ENCODE data around the gene TDG.
"Not testable (repeated sequence)": the region's sequence is repeated elsewhere in the genome, so short reads cannot be mapped to it uniquely, and the experiment has no call there.

Gene TDG

DNA sequence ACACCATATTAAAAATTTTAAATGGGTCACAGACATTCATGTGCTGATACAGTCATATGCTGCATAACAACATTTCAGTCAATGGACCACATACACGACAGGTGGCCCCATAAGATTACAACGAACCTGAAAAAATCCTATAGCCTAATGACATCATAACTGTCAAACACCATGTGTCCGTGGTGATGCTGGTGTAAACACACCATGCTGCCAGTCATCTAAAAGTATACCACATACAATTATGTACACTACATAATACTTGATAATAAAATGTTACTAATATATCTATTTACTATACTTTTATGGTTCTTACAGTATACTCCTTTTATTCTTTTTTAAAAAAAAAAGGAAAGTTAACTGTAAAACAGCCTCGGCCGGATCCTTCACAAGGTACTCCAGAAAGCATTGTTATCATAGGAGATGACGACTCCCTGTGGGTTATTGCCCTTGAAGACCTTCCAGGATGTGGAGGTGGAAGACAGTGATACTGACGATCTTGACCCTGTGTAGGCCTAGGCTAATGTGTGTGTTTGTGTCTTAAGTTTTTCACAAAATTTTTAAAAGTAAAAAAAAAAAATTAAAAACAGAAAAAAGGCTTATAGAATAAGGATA lies 5.0 kb upstream of the TDG start:
- no peak for DNase-seq

GRCh38 chr12:103962493-103962892 lies 3.2 kb upstream of the TDG start:
- DNase-seq = no peak

GRCh38 chr12:103964805-103965204 lies 867 bp upstream of the TDG start:
- no peak for DNase-seq

- no peak for DNase-seq
Measured at GRCh38 chr12:103965255-103965589, 450 bp upstream of the TDG start.

DNA sequence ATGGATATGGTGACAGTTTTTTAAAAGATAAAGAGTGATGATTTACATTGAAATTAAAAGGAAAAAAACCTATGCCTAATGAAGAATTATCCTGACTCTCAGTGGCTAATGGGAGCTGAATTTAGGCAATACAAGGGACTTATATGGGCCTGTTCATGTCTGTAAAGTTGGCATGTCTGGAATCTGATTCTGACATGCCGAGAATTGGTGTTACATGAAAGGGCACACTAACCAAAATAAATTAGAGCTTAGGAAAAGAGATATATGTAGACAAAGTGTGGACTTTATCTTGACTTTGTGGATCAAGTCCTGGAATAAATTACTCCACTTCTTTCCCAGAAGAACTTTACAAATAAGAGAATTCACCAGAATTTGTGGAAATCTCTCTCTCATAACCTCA lies 1.1 kb downstream of the TDG start:
- no peak for DNase-seq

GRCh38 chr12:103969391-103969790 lies 3.7 kb downstream of the TDG start:
- no peak for DNase-seq

- DNase-seq = no peak
Measured at GRCh38 chr12:103973909-103974308, 8.2 kb downstream of the TDG start.

DNA sequence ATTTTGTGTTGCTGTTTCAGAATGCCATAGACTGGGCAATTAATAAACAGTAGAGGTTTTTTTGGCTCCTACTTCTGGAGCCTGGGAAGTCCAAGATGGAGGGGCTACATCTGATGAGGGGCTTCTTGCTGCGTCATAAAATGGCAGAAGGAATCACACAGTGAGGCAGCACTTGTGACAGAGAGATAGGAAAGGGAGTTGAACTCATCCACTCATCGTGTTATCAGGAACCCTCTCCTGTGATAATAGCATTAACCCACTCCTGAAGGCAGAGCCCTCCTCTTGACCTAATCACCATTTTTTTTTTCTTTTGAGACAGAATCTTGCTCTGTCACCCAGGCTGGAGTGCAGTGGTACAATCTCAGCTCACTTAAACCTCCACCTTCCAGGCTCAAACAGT lies 9.7 kb downstream of the TDG start:
- no peak for DNase-seq

- no peak for DNase-seq
Measured at GRCh38 chr12:103978384-103978982, 12.8 kb downstream of the TDG start.

GRCh38 chr12:103986829-103987228 lies 21.2 kb downstream of the TDG start:
- no peak for DNase-seq

DNA sequence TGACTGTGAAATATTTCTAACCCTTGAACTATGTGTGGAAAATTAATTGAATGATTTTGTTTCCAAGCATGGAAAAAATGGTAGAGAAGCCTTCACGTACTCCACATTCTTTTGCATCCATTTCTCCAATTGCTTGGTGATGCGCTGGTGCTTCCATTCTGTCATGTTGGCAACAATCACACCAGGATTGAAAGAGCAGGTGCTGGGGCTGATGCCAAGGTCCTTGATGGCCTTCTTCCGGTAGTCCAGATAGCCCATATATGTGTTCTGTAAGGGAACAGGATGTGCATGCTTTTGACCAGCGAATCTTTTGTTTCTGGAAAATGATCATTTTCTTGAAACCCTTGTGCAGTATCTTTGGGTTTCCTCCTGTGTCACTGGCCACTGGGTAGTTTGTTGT lies 28.6 kb downstream of the TDG start:
- no peak for DNase-seq

- no peak for DNase-seq
Measured at GRCh38 chr12:103996595-103996994, 30.9 kb downstream of the TDG start.

DNA sequence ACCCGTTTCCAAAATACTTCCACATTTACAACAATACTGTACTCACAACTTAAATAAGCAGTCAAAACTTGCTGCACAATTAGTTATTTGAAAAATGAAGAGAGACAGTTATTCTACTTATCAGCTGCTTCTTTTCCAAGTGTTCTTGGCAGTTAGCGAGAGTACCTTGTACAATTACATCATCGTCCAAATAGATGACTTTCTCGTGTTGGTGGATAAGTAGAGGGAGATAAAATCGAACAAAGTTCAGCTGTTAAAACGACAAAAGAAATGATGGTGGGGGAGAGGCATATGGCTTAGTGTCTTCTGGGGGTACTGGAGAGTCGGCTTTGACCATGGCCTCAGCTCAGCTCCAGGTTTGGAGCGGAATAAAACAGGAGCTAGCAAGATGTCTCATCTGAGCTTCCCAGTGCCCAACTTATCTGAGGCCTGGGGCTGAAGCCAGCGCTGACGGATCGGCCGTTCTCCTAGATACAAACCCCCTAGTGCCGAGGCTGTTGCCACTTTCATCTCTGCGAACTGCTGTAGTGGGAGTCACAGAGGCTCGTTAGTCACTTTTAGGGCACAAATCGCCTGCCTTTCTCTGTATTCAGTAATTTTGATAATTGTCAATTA lies 31.7 kb downstream of the TDG start:
- DNase-seq = no peak

- DNase-seq = no peak
Measured at GRCh38 chr12:103998976-103999375, 33.3 kb downstream of the TDG start.

GRCh38 chr12:104000807-104001434 lies 35.2 kb downstream of the TDG start:
- DNase-seq = no peak

- DNase-seq = no peak
Measured at GRCh38 chr12:104002686-104003085, 37.0 kb downstream of the TDG start.

- DNase-seq = no peak
Measured at GRCh38 chr12:104003596-104003995, 37.9 kb downstream of the TDG start.

- DNase-seq = no peak
Measured at GRCh38 chr12:104006929-104007328, 41.3 kb downstream of the TDG start.

DNA sequence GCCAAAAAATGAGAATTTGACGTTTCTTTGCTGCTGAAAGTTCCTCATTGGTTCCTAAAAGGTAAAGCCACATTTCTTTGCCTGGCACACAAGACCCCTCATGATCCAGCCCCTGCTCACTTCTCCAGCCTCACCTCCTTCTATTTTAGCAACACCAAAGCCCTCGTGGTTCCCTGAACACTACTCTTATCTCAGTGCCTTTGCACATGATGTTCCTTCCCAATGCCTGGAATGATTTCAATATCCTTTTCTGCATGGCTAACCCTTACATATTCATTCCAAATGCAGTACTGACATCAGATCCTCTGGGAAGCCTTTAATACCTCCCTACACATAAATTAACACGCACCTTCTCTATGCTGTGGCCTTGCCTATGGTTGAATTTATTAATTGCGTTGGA lies 44.4 kb downstream of the TDG start:
- no peak for DNase-seq

DNA sequence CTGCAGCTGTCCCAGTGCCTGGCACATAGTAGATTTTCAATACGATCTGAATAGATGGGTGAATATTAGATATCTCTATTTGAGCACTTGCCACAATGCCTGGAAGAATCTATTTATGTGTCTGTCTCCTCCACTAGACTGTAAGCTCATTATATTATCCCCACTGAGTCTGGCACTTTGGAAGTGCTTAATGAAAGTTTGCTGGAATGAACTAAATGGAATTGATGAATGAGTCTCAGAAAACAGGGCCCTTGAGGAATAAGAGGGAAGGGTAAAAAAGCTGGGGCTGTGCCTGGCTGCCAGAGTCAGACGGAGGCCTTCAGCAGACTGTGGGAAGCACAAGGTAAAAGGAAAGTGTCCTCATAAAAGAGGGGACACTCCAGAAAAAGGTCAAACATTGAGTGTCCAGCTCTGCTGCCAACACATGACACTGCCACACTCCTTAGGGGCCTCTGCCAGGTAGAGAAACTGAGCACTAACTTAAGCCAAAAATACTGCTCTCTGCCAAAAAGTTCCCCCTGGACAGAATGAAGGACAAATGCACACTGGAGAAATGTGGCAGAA lies 45.0 kb downstream of the TDG start:
- DNase-seq = no peak

- DNase-seq = no peak
Measured at GRCh38 chr12:104011253-104011652, 45.6 kb downstream of the TDG start.

DNA sequence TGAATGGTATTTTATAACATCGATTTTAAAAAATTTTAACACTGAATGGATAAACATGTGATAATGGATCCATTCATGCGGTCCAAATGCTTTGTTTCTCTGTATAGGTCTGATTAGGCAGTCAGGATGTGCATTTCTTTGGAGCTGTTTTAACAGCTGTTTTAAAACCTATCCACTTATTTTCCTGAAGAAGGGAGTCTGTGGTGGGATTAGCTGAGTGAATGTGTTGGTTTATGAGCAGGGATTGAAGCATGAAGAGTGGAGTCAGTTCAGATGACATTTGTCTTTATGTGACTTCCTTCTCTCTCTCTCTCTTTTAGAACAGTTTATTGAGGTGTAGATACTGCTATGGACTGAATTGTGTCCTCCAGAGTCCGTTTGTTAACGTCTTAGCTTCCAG lies 46.7 kb downstream of the TDG start:
- DNase-seq = no peak

- DNase-seq = not testable (repeated sequence)
Measured at GRCh38 chr12:104021862-104022261, 56.2 kb downstream of the TDG start.

DNA sequence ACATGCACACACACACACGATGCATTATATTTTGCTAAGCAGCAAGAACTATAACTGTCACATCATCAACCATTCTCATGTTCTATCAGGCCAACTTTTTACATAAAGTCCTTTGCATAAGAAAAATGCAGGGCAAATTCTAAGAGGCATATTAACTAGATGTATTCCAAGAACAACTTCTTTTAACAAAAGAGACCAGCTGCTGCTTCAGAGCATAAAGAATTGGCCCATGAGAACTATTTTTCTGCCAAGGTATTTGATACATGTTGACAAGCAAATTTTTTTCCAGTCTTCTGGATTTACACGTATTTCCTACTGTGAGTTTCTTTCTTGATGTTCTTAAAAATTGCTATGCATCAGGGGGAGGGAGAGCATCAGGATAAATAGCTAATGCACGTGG lies 57.1 kb downstream of the TDG start:
- no peak for DNase-seq
